Endothelial cell of umbilical vein (primary cell): ENCODE measurements around the gene MBD3. TPM values are rescaled to one million over a fixed set of nuclear protein-coding genes. Genes with fewer than 3 reads are reported as not detected.

Experiments used
- BruUV-seq: library from RNA; stranded (reverse); fragments of 400-500 nt; replicated peaks from 2 replicates; lab custom pipeline; 2021; lab: Mats Ljungman, UMichigan
- CTCF ChIA-PET: fragments of 300-600, 350-600 bp; sonication (Branson Sonifier 250); formaldehyde crosslinking; loops from one replicate; lab custom pipeline; 2021; ENCODE audit warnings: antibody characterized with exemption, inconsistent platforms; lab: Charles Lee
- POLR2A ChIA-PET: fragments of 300-600, 350-600 bp; sonication (Branson Sonifier 250); formaldehyde crosslinking; loops from one replicate; lab custom pipeline; 2021; ENCODE audit warnings: antibody characterized with exemption, inconsistent platforms; lab: Charles Lee
- DNase-seq: peaks from one replicate; pipeline ENCODE4 v3.0.0-alpha.2; 2011; ENCODE audit warnings: low read depth, low spot score
- FAIRE-seq: peaks from 2 replicates; lab custom pipeline; 2011; peaks lifted over from hg19 to GRCh38; lab: Jason Lieb, UNC
- H2AFZ ChIP-seq: 2 replicates; pipeline ENCODE4 v1.6.0; 2012; ENCODE audit warnings: low read depth, low read length, control low read depth, inconsistent platforms
- H3K27ac ChIP-seq: 2 replicates; pipeline ENCODE4 v1.5.1; 2011; ENCODE audit warnings: low read depth, mild to moderate bottlenecking, control low read depth, low read length, moderate library complexity; ENCODE audit not compliant: insufficient read depth
- H3K27me3 ChIP-seq, 2 experiments: 2 replicates each; pipeline versions ENCODE4 v1.6.0 to v1.6.1; 2011; ENCODE audit warnings: low read length in 2 of 2, mixed read lengths in 1 of 2; ENCODE audit not compliant: control insufficient read depth in 2 of 2, insufficient read depth in 2 of 2
- H3K36me3 ChIP-seq, 2 experiments: 2 replicates in 1 of 2; 3 replicates in 1 of 2; pipeline ENCODE4 v1.5.1; 2011; ENCODE audit warnings: low read length in 2 of 2, mild to moderate bottlenecking in 1 of 2, moderate library complexity in 1 of 2; ENCODE audit not compliant: control insufficient read depth in 2 of 2, insufficient read depth in 2 of 2; ENCODE audit errors: extremely low read depth in 1 of 2
- H3K4me1 ChIP-seq: 3 replicates; pipeline ENCODE4 v1.5.1; 2011; ENCODE audit warnings: mild to moderate bottlenecking, low read length; ENCODE audit not compliant: control insufficient read depth, insufficient read depth; ENCODE audit errors: extremely low read depth
- H3K4me2 ChIP-seq: 2 replicates; pipeline ENCODE4 v1.6.1; 2011; ENCODE audit warnings: low read length, control low read depth, mixed read lengths; ENCODE audit not compliant: insufficient read depth
- H3K4me3 ChIP-seq, 3 experiments: fragments of 200-600 bp in 1 of 3; sonication (generic), shearing (Covaris generic) in 1 of 3; replicated peaks in 1 of 3; 2 replicates each; pipeline ENCODE4 v1.5.1; 2011 to 2016; ENCODE audit warnings: control low read depth in 3 of 3, low read length in 3 of 3, mild to moderate bottlenecking in 2 of 3, inconsistent platforms in 1 of 3, low read depth in 1 of 3, moderate library complexity in 1 of 3; ENCODE audit not compliant: insufficient read depth in 1 of 3
- H3K79me2 ChIP-seq: 2 replicates; pipeline ENCODE4 v1.6.0; 2012; ENCODE audit warnings: low read length, inconsistent platforms; ENCODE audit not compliant: control insufficient read depth, insufficient read depth
- H3K9ac ChIP-seq: replicated peaks from 2 replicates; pipeline ENCODE3; 2011; ENCODE audit warnings: low read length, control low read depth; ENCODE audit not compliant: insufficient read depth; ENCODE audit errors: extremely low read depth
- H3K9me1 ChIP-seq: replicated peaks from 3 replicates; pipeline ENCODE4 v1.6.0; 2011; ENCODE audit warnings: mild to moderate bottlenecking, low read length; ENCODE audit not compliant: control insufficient read depth, insufficient read depth; ENCODE audit errors: extremely low read depth
- H3K9me3 ChIP-seq: replicated peaks from 2 replicates; pipeline ENCODE4 v1.5.1; 2012; ENCODE audit warnings: low read length, inconsistent platforms; ENCODE audit not compliant: control insufficient read depth, insufficient read depth
- H4K20me1 ChIP-seq: replicated peaks from 2 replicates; pipeline ENCODE3; 2011; ENCODE audit warnings: mild to moderate bottlenecking, low read length; ENCODE audit not compliant: control insufficient read depth, insufficient read depth; ENCODE audit errors: extremely low read depth
- FOS ChIP-seq: IDR thresholded peaks from 2 replicates; pipeline ENCODE4 v1.6.1; 2011; ENCODE audit warnings: mild to moderate bottlenecking, low read length, moderate library complexity, borderline replicate concordance; ENCODE audit not compliant: insufficient read depth
- GATA2 ChIP-seq: IDR thresholded peaks from 2 replicates; pipeline ENCODE4 v1.7.0; 2011; ENCODE audit warnings: low read depth, mild to moderate bottlenecking, moderate library complexity, mixed read lengths, low read length; ENCODE audit not compliant: insufficient read length, insufficient read depth
- MYC ChIP-seq: IDR thresholded peaks from one replicate; pipeline ENCODE4 v1.6.1; 2011; ENCODE audit warnings: mild to moderate bottlenecking, low read depth, low read length
- POLR2A ChIP-seq: IDR thresholded peaks from 2 replicates; pipeline ENCODE4 v1.6.1; 2012; ENCODE audit warnings: low read depth, mild to moderate bottlenecking, control low read depth, low read length
- dilution Hi-C: fragments of 300-500 bp; cut with MboI; formaldehyde crosslinking; loops from one replicate; pipeline ENCODE4 v1.15.0; 2019; ENCODE audit warnings: low sequenced_read_pairs; ENCODE audit not compliant: extremely low pct_ligation_motif_present
- intact Hi-C: fragments of 100-400 bp; cut with micrococcal nuclease; formaldehyde crosslinking; loops from one replicate; pipeline ENCODE4 v1.10.0; 2022
- polyA plus RNA-seq, 4 experiments: library from polyadenylated mRNA; depleted of rRNA in 3 of 4; stranded (reverse) in 3 of 4; unstranded in 1 of 4; fragments of >200 nt; gene quantifications; 2 replicates each; pipeline versions ENCODE4 v1.2.1 to v1.2.3, GENCODE V29; 2011 to 2012; ENCODE audit warnings: missing spikeins in 1 of 4
- total RNA-seq: library from RNA; stranded (reverse); gene quantifications from 2 replicates; pipeline ENCODE4 v1.2.3, GENCODE V29; 2021

The MBD3 gene
- total and polyA plus RNA-seq, 2 donors (not counting 3 experiments of a cell fraction or from before 2014, with no cell fraction given) = 96.8 to 120 TPM

GRCh38 chr19:1558552-1558951 lies 34.1 kb downstream of the MBD3 start:
- intact Hi-C loops (no loop called here), dilution Hi-C loops (no loop called here)
- no peak overlapping the region for H3K9ac ChIP-seq
- POLR2A ChIA-PET = no interaction called here
- FAIRE-seq (no peak), DNase-seq (no peak)
- H2AFZ ChIP-seq = no peak overlapping the region
- no peaks in the 10 kb centered on the region for H3K4me1 ChIP-seq
- H3K4me3 ChIP-seq = no peak overlapping the region
- H3K9me1 ChIP-seq = no peaks in the 10 kb centered on the region
- no peaks in the 10 kb centered on the region for H4K20me1 ChIP-seq
- no peaks in the 10 kb centered on the region for H3K9me3 ChIP-seq
- BruUV-seq = no TSS peak
- no peak for TF ChIP-seq FOS
- no peak for TF ChIP-seq POLR2A
- TF ChIP-seq MYC = no peak
- H3K27ac ChIP-seq = no peak overlapping the region
- no peaks in the 10 kb centered on the region for H3K27me3 ChIP-seq
- peaks cover 10 to 18% of the 10 kb centered on the region in 2 experiments for H3K36me3 ChIP-seq
- H3K4me2 ChIP-seq = no peak overlapping the region
- CTCF ChIA-PET = interaction anchor here (3.1 kb wide), 1 partner anchor 12 kb away, joined by 19 read pairs; no protein-coding TSS in a partner anchor
- peaks cover 54% of the 10 kb centered on the region for H3K79me2 ChIP-seq

- no peak for DNase-seq
- no peaks in the 10 kb centered on the region for H3K27me3 ChIP-seq
- no peak for FAIRE-seq
- H4K20me1 ChIP-seq = no peaks in the 10 kb centered on the region
- peaks cover 10 to 14% of the 10 kb centered on the region in 2 experiments for H3K36me3 ChIP-seq
- H3K4me2 ChIP-seq = no peak overlapping the region
- ChIA-PET POLR2A (no interaction called here), CTCF (no interaction called here)
- no peaks in the 10 kb centered on the region for H3K9me1 ChIP-seq
- no peaks in the 10 kb centered on the region for H3K4me1 ChIP-seq
- TF ChIP-seq GATA2 = no peak
- TF ChIP-seq FOS = no peak
- no peak for TF ChIP-seq MYC
- no peak overlapping the region for H3K4me3 ChIP-seq
- no peak overlapping the region for H3K9ac ChIP-seq
- no peak overlapping the region for H2AFZ ChIP-seq
- H3K79me2 ChIP-seq = peaks cover 38% of the 10 kb centered on the region
- intact Hi-C loops (no loop called here), dilution Hi-C loops (no loop called here)
- no peaks in the 10 kb centered on the region for H3K9me3 ChIP-seq
- no peak overlapping the region for H3K27ac ChIP-seq
- BruUV-seq = TSS peak; percentile 43
These were observed 36.1 kb downstream of the MBD3 start for GRCh38 chr19:1556390-1557070.
